ENCODE results near the gene FBXL13.
"Not testable (repeated sequence)": the region's sequence is repeated elsewhere in the genome, so short reads cannot be mapped to it uniquely, and the experiment has no call there.

FBXL13 gene

GRCh38 chr7:103051519-103051918, 23.1 kb downstream of the FBXL13 start:
- FAIRE-seq, result no peak
- DNase-seq (ENCODE audit: insufficient read length, low spot score), result no peak
- TF ChIP-seq CTCF (IDR thresholded peaks at IDR 0.05; ENCODE audit: insufficient read depth, missing control alignments), result no peak

- no peak for DNase-seq (ENCODE audit: insufficient read length, low spot score)
- no peak for FAIRE-seq
- no peak for TF ChIP-seq CTCF (IDR thresholded peaks at IDR 0.05; ENCODE audit: insufficient read depth, missing control alignments)
Measured at GRCh38 chr7:103048833-103049232, 25.8 kb downstream of the FBXL13 start.

- FAIRE-seq; DNase-seq (ENCODE audit: insufficient read length, low spot score): not testable (repeated sequence)
Measured at GRCh38 chr7:103041815-103042214, 32.8 kb downstream of the FBXL13 start.

GRCh38 chr7:103037823-103038739, 36.5 kb downstream of the FBXL13 start:
- not testable (repeated sequence) for DNase-seq (ENCODE audit: insufficient read length, low spot score); FAIRE-seq

- FAIRE-seq, result no peak
- no peak for DNase-seq (ENCODE audit: insufficient read length, low spot score)
- no peak for TF ChIP-seq CTCF (IDR thresholded peaks at IDR 0.05; ENCODE audit: insufficient read depth, missing control alignments)
Measured at GRCh38 chr7:103037476-103037822, 37.1 kb downstream of the FBXL13 start.

- DNase-seq (ENCODE audit: insufficient read length, low spot score); FAIRE-seq: not testable (repeated sequence)
Measured at GRCh38 chr7:103034318-103034717, 40.3 kb downstream of the FBXL13 start.

- no peak for TF ChIP-seq CTCF (IDR thresholded peaks at IDR 0.05; ENCODE audit: insufficient read depth, missing control alignments)
- no peak for DNase-seq (ENCODE audit: insufficient read length, low spot score)
- no peak for FAIRE-seq
Measured at GRCh38 chr7:103031781-103032180, 42.8 kb downstream of the FBXL13 start.

GRCh38 chr7:103031024-103031423, 43.6 kb downstream of the FBXL13 start:
- no peak for TF ChIP-seq CTCF (IDR thresholded peaks at IDR 0.05; ENCODE audit: insufficient read depth, missing control alignments)
- no peak for DNase-seq (ENCODE audit: insufficient read length, low spot score)
- FAIRE-seq, result no peak

GRCh38 chr7:103025341-103025740, 49.3 kb downstream of the FBXL13 start:
- FAIRE-seq, result no peak
- no peak for TF ChIP-seq CTCF (IDR thresholded peaks at IDR 0.05; ENCODE audit: insufficient read depth, missing control alignments)
- DNase-seq (ENCODE audit: insufficient read length, low spot score), result no peak

- not testable (repeated sequence) for FAIRE-seq
Measured at GRCh38 chr7:103023578-103023977, 51.0 kb downstream of the FBXL13 start.

GRCh38 chr7:103021490-103021889, 53.1 kb downstream of the FBXL13 start:
- FAIRE-seq; DNase-seq (ENCODE audit: insufficient read length, low spot score): not testable (repeated sequence)

More at GRCh38 chr7:103023578-103023977, 51.0 kb downstream of the FBXL13 start:
- not testable (repeated sequence) for DNase-seq (ENCODE audit: insufficient read length, low spot score)

- DNase-seq (ENCODE audit: insufficient read length, low spot score); FAIRE-seq: not testable (repeated sequence)
Measured at GRCh38 chr7:103020876-103021275, 53.7 kb downstream of the FBXL13 start.
